ENCODE results near the gene SLC6A3. TPM values are rescaled to one million over a fixed set of nuclear protein-coding genes. Genes with fewer than 3 reads are reported as not detected.
"Not testable (repeated sequence)": the region's sequence is repeated elsewhere in the genome, so short reads cannot be mapped to it uniquely, and the experiment has no call there.

The SLC6A3 gene
- total RNA-seq, 1 donor from 2014 or later, result not detected

DNA sequence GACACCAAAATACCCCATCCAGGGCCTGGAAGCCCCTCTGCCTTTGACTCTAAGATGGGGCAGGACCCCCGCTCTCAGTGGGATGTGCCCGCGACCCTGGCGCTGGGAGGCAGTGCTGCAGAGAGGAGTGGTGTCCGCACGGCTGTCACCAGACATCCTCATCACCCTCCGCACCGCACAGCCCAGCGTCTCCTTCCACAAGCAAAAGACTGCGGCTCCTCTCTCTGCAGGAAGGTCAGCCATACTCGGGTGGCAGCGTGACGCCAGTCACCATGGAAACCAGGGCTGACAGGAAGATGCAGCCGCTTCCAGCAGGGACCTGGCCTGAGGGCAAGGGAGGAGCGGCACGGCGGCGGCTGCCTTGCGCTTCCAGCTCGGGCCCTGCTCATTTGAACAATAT, 17.1 kb upstream of the SLC6A3 start:
- TF ChIP-seq CTCF (IDR thresholded peaks at IDR 0.05; ENCODE audit: unreplicated experiment), result no peak
- H3K27ac Mint-ChIP-seq, result no peak overlapping the region
- peaks cover 4% of the 10 kb centered on the region for H3K9me3 Mint-ChIP-seq (ENCODE audit: low read depth)
- H3K27me3 Mint-ChIP-seq, result no peaks in the 10 kb centered on the region
- peaks cover 32% of the 10 kb centered on the region for H3K36me3 Mint-ChIP-seq (ENCODE audit: insufficient read depth)
- no peak for DNase-seq (ENCODE audit: low spot score, unreplicated experiment)
- no peak overlapping the region for H3K4me3 Mint-ChIP-seq (ENCODE audit: low read depth)
- H3K4me1 Mint-ChIP-seq (ENCODE audit: low read depth), result no peaks in the 10 kb centered on the region

- Mint-ChIP-seq H3K4me3 (ENCODE audit: low read depth) (no peak overlapping the region), H3K4me1 (ENCODE audit: low read depth) (no peaks in the 10 kb centered on the region), H3K27me3 (no peaks in the 10 kb centered on the region), H3K9me3 (ENCODE audit: low read depth) (peaks cover 11% of the 10 kb centered on the region), H3K27ac (no peak overlapping the region), H3K36me3 (ENCODE audit: insufficient read depth) (peaks cover 39% of the 10 kb centered on the region)
- TF ChIP-seq CTCF (IDR thresholded peaks at IDR 0.05; ENCODE audit: unreplicated experiment), result no peak
- DNase-seq (ENCODE audit: low spot score, unreplicated experiment), result no peak
These were observed 16.2 kb upstream of the SLC6A3 start for GRCh38 chr5:1461396-1461795.

DNA sequence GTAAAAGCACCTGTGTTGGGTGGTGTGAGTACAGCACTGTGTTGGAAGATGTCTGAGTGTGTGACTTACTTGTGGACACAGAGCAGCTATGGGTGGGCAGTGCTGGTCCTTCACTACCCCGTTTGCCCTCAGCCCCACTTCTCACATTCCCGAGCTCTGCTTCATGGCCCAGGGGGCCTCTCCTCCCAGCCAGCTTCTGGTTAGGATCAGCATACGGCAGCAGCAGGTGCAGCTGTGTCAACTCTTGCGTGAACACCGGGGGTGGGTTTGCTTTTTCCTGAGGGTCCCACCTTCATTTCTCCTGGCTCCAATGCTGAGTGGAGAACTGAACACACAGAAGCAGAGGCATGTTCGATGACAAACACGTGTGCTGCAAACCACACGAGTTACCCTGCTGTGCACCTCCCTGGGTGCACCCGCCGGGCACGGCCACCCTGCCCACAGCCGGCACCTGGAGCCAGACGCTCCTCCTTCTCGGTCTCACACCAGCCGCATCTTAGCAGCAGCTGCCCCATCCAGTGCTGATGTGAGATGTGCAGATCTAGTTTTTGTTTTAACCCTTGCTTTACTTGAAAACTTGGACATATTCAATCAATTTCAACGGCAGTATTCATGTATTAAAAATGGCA, 14.9 kb upstream of the SLC6A3 start:
- Mint-ChIP-seq H3K36me3 (ENCODE audit: insufficient read depth) (peaks cover 33% of the 10 kb centered on the region), H3K4me3 (ENCODE audit: low read depth) (no peak overlapping the region), H3K27ac (no peak overlapping the region), H3K27me3 (no peaks in the 10 kb centered on the region), H3K4me1 (ENCODE audit: low read depth) (no peaks in the 10 kb centered on the region), H3K9me3 (ENCODE audit: low read depth) (peaks cover 13% of the 10 kb centered on the region)
- no peak for TF ChIP-seq CTCF (IDR thresholded peaks at IDR 0.05; ENCODE audit: unreplicated experiment)
- no peak for DNase-seq (ENCODE audit: low spot score, unreplicated experiment)

- H3K9me3 Mint-ChIP-seq (ENCODE audit: low read depth), result peaks cover 18% of the 10 kb centered on the region
- not testable (repeated sequence) for H3K27ac Mint-ChIP-seq; H3K27me3 Mint-ChIP-seq; H3K4me1 Mint-ChIP-seq (ENCODE audit: low read depth); H3K4me3 Mint-ChIP-seq (ENCODE audit: low read depth); DNase-seq (ENCODE audit: low spot score, unreplicated experiment)
- peaks cover 26% of the 10 kb centered on the region for H3K36me3 Mint-ChIP-seq (ENCODE audit: insufficient read depth)
These were observed 14.2 kb upstream of the SLC6A3 start for GRCh38 chr5:1459435-1459834.

DNA sequence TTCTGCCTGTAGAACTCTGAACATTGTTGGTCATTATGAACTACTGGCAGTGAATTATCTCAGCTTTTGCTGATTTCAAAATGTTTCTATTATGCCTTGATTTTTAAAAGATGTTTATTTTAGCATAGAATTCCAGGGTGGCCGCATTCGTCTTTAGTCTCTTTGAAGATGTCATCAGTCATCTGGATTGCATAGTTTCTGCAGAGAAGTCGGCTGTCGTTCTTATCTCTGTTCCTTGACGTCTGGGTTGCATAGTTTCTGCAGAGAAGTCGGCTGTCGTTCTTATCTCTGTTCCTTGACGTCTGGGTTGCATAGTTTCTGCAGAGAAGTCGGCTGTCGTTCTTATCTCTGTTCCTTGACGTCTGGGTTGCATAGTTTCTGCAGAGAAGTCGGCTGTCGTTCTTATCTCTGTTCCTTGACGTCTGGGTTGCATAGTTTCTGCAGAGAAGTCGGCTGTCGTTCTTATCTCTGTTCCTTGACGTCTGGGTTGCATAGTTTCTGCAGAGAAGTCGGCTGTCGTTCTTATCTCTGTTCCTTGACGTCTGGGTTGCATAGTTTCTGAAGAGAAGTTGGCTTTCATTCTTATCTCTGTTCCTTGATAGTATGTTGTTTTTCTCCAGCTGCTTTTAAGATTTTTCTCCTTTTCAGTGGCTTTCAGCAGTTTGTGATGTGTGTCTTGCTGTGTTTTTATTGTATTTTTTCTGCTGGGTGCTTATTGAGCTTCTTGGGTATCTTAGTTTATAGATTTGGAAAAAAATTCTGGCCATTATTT, 11.1 kb upstream of the SLC6A3 start:
- peaks cover 18% of the 10 kb centered on the region for H3K36me3 Mint-ChIP-seq (ENCODE audit: insufficient read depth)
- H3K27me3 Mint-ChIP-seq, result peaks cover 26% of the 10 kb centered on the region

DNA sequence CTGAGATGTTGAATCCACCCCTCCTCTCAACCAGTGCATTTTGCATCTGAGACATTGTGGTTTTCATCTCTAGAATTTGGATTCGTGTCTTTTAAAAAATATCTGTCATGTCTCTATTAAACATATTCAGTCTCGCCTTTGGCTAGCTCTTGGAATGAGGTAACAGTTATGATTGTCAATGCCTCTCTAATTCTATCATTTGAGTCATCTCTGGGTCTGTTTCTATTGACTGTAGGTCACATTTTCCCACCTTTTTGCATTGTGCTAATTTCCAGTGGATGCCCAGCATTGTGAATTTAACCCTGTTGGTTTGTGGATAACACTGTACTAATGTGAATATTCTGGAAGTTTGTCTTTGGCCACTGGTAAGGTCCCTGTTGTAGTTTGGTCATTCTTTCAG, 8.4 kb upstream of the SLC6A3 start:
- Mint-ChIP-seq H3K4me3 (ENCODE audit: low read depth) (no peak overlapping the region), H3K27ac (no peak overlapping the region)

More for the DNA sequence above, 11.1 kb upstream of the SLC6A3 start:
- DNase-seq (ENCODE audit: low spot score, unreplicated experiment); H3K27ac Mint-ChIP-seq; H3K4me3 Mint-ChIP-seq (ENCODE audit: low read depth); H3K4me1 Mint-ChIP-seq (ENCODE audit: low read depth): not testable (repeated sequence)
- H3K9me3 Mint-ChIP-seq (ENCODE audit: low read depth), result peaks cover 35% of the 10 kb centered on the region

More for the DNA sequence above, 8.4 kb upstream of the SLC6A3 start:
- peaks cover 35% of the 10 kb centered on the region for H3K9me3 Mint-ChIP-seq (ENCODE audit: low read depth)
- H3K27me3 Mint-ChIP-seq, result peaks cover 52% of the 10 kb centered on the region
- no peak for DNase-seq (ENCODE audit: low spot score, unreplicated experiment)
- peaks cover 12% of the 10 kb centered on the region for H3K36me3 Mint-ChIP-seq (ENCODE audit: insufficient read depth)
- H3K4me1 Mint-ChIP-seq (ENCODE audit: low read depth), result no peaks in the 10 kb centered on the region
- no peak for TF ChIP-seq CTCF (IDR thresholded peaks at IDR 0.05; ENCODE audit: unreplicated experiment)

Data from progenitor cell of endocrine pancreas (in vitro differentiated cells).